Psoas muscle (tissue), 8 donors: ENCODE data around the gene CDK7. TPM values are rescaled to one million over a fixed set of nuclear protein-coding genes. Genes with fewer than 3 reads are reported as not detected.
A peak's percentile ranks its signal among the peaks of the same experiment; 100 is the strongest.
"Not testable (repeated sequence)": the region's sequence is repeated elsewhere in the genome, so short reads cannot be mapped to it uniquely, and the experiment has no call there.

Experiments used
- ATAC-seq, 4 donors: fragments of 200-7000 bp; cut with Tn5 transposase; one replicate each; pipeline ENCODE4 v1.9.1; 2020; ENCODE audit warnings: moderate library complexity in 3 of 4, mild to moderate bottlenecking in 2 of 4
- DNase-seq, 2 donors: peaks; one replicate each; pipeline ENCODE4 v3.0.0-alpha.2; 2020
- H3K27ac ChIP-seq: fragments of 200-600 bp; one replicate; pipeline ENCODE4 v1.8.0; 2022
- H3K27me3 ChIP-seq, 3 donors: fragments of 200-600 bp in 1 of 3; one replicate each; pipeline versions ENCODE4 v1.6.1 to v1.8.0; 2013 to 2022; ENCODE audit warnings: low read length in 2 of 3, mild to moderate bottlenecking in 2 of 3, moderate library complexity in 1 of 3; ENCODE audit not compliant: insufficient read depth in 3 of 3
- H3K36me3 ChIP-seq, 2 donors: fragments of 200-600 bp in 1 of 2; one replicate each; pipeline versions ENCODE4 v1.6.1 to v1.8.0; 2013 to 2022; ENCODE audit warnings: low read depth in 1 of 2, mild to moderate bottlenecking in 1 of 2, moderate library complexity in 1 of 2; ENCODE audit not compliant: insufficient read depth in 1 of 2
- H3K4me1 ChIP-seq: fragments of 200-600 bp; one replicate; pipeline ENCODE4 v1.8.0; 2022
- H3K4me3 ChIP-seq: fragments of 200-600 bp; one replicate; pipeline ENCODE4 v1.8.0; 2022; ENCODE audit warnings: mild to moderate bottlenecking
- H3K9me3 ChIP-seq: fragments of 200-600 bp; one replicate; pipeline ENCODE4 v1.8.0; 2022
- CTCF ChIP-seq: fragments of 200-600 bp; IDR thresholded peaks from one replicate; pipeline ENCODE4 v1.8.0; 2022; ENCODE audit warnings: antibody characterized with exemption
- WGBS, 3 donors: extraction: QIAGEN DNeasy Blood & Tissue Kit; methylation state at CpG; one replicate each; pipeline versions ENCODE4 v1.1.6 to v1.1.7; 2013; 5-methylcytosine and 5-hydroxymethylcytosine counted together
- intact Hi-C, 2 donors: fragments of 100-400 bp; cut with DNase I; formaldehyde crosslinking; loops; one replicate each; pipeline versions ENCODE4 v1.11.0 to v1.14.2; 2022
- polyA plus RNA-seq, 3 donors: library from polyadenylated mRNA; stranded (reverse); fragments of 200-250 nt; gene quantifications; one replicate each; pipeline ENCODE4 v1.2.3, GENCODE V29; 2013
- total RNA-seq, 4 donors: library from RNA; stranded (reverse); fragmentation: NEBNext Ultra II Directional in 2 of 4; extraction: Animal tissue kit (Norgen Biotek cat#: 25700) in 2 of 4; gene quantifications; one replicate each; pipeline versions ENCODE4 v1.2.1 to v1.2.4, GENCODE V29; 2021 to 2023
- donor health status: healthy with polysubstance abuse.
- donor health status: DM: no; HTN: no; CAD: no; lungs with moderate emphysema.
- donor health status: Bipolar disorder and iron deficiency.
- donor health status: healthy.
- donor health status: DM: yes; HTN: yes; CAD: no.
- donor health status: DM: no; HTN: no; CAD: no.
- donor health status: DM: no; HTN: no; CAD: no.
- donor health status: DM: yes; HTN: yes; CAD: no.

CDK7 gene
- total and polyA plus RNA-seq, 7 donors = 19.0 to 66.9 (median 33.4) TPM

GRCh38 chr5:69217548-69218526 is 16.8 kb upstream of the CDK7 start:
- WGBS, 3 donors = 0 to 1% (median 0%) methylated on average over 58 to 73 of the region's 73 CpGs
- peak; percentile 98 to 99 (median 98) for ATAC-seq

GRCh38 chr5:69219939-69220338 is 14.7 kb upstream of the CDK7 start:
- TF ChIP-seq CTCF = no peak
- Histone ChIP-seq H3K27ac (peak overlapping the region; percentile 9), H3K4me1 (peaks cover 14% of the 10 kb centered on the region), H3K27me3 (no peaks in the 10 kb centered on the region), H3K9me3 (no peaks in the 10 kb centered on the region), H3K36me3 (peaks cover 2 to 5% of the 10 kb centered on the region in 2 donors), H3K4me3 (no peak overlapping the region)
- ATAC-seq (no peak), DNase-seq (no peak)
- intact Hi-C loops = loop anchor here in 1 of 2 donors (2.0 kb wide), 1 partner anchor 13 kb away; no protein-coding TSS in a partner anchor

More at GRCh38 chr5:69217548-69218526, 16.8 kb upstream of the CDK7 start:
- H3K9me3 ChIP-seq = no peaks in the 10 kb centered on the region
- no peaks in the 10 kb centered on the region for H3K27me3 ChIP-seq
- peak overlapping the region; percentile 91 for H3K27ac ChIP-seq
- intact Hi-C loops = loop anchor here (2.0 kb wide), 2 partner anchors 15 to 29 kb away; partner anchors contain the start of gene CENPH (in 1 of the 2)
- peak overlapping the region; percentile 92 for H3K4me3 ChIP-seq
- peaks cover 14% of the 10 kb centered on the region for H3K4me1 ChIP-seq
- peak; percentile 26 for TF ChIP-seq CTCF
- H3K36me3 ChIP-seq = peaks cover 0 to 2% of the 10 kb centered on the region in 2 donors
- peak; percentile 98 for DNase-seq

- H3K36me3 ChIP-seq, H3K4me3 ChIP-seq, DNase-seq, H3K27ac ChIP-seq, ATAC-seq, H3K9me3 ChIP-seq, intact Hi-C loops, H3K27me3 ChIP-seq: not testable (repeated sequence)
- H3K4me1 ChIP-seq = peaks cover 14% of the 10 kb centered on the region
- 92 to 97% (median 96%) methylated on average over 18 of the region's 18 CpGs for WGBS, 3 donors
These were observed 14.3 kb upstream of the CDK7 start for GRCh38 chr5:69220371-69220770.

- Histone ChIP-seq H3K36me3 (peaks cover 2 to 11% of the 10 kb centered on the region in 2 donors), H3K4me1 (peaks cover 14% of the 10 kb centered on the region)
- H3K27ac ChIP-seq, intact Hi-C loops, H3K9me3 ChIP-seq, ATAC-seq, H3K4me3 ChIP-seq, H3K27me3 ChIP-seq, DNase-seq: not testable (repeated sequence)
- WGBS, 3 donors = 81 to 97% (median 84%) methylated on average over 5 to 9 of the region's 9 CpGs
These were observed 13.9 kb upstream of the CDK7 start for GRCh38 chr5:69220833-69221232.

- H3K4me3 ChIP-seq = no peak overlapping the region
- H3K27me3 ChIP-seq = no peaks in the 10 kb centered on the region
- no peaks in the 10 kb centered on the region for H3K4me1 ChIP-seq
- H3K27ac ChIP-seq = no peak overlapping the region
- ATAC-seq (no peak), DNase-seq (no peak)
- H3K9me3 ChIP-seq = no peaks in the 10 kb centered on the region
- no peak for TF ChIP-seq CTCF
- peaks cover 0 to 47% of the 10 kb centered on the region in 2 donors for H3K36me3 ChIP-seq
- intact Hi-C loops = no loop called here
- WGBS, 3 donors = 90 to 91% (median 91%) methylated on average over 8 of the region's 8 CpGs
These were observed 10.2 kb upstream of the CDK7 start for GRCh38 chr5:69224520-69224919.
